A549 (cell line): ENCODE results near the gene ATP1A4.

Experiments
- CTCF ChIP-seq: fragments of >200 bp; sonication (Bioruptor Twin); formaldehyde crosslinking; IDR thresholded peaks from 3 replicates; pipeline ENCODE4 v1.5.1; 2016
- POLR2A ChIP-seq: IDR thresholded peaks from 2 replicates; pipeline ENCODE4 v1.6.1; 2012; ENCODE audit warnings: mild to moderate bottlenecking, low read length
- RAD21 ChIP-seq, 2 experiments: fragments of >200 bp in 1 of 2; sonication (Bioruptor Twin) in 1 of 2; formaldehyde crosslinking in 1 of 2; IDR thresholded peaks in 1 of 2; conservative IDR thresholded peaks in 1 of 2; 2 replicates in 1 of 2; 3 replicates in 1 of 2; pipeline ENCODE4 v1.6.1; 2012 to 2018; ENCODE audit warnings: inconsistent platforms in 1 of 2

GRCh38 chr1:160164121-160164520 is 12.7 kb downstream of the ATP1A4 start:
- TF ChIP-seq RAD21 (conservative IDR thresholded peaks at IDR 0.05 in 1 of 2, IDR thresholded peaks at IDR 0.05 in 1 of 2) (no peak), POLR2A (no peak), CTCF (no peak)
